IMR-90 (cell line): Measurements from ENCODE around the gene CCDC134.

Source experiments
- BHLHE40 ChIP-seq: fragments of 150-350 bp; IDR thresholded peaks from 2 replicates; pipeline ENCODE4 v1.6.1; 2016; ENCODE audit warnings: mild to moderate bottlenecking, low read depth, low read length
- CEBPB ChIP-seq: IDR thresholded peaks from 2 replicates; pipeline ENCODE4 v1.6.1; 2012; ENCODE audit warnings: low read depth, low read length, improper control_type of control experiment
- CHD1 ChIP-seq: IDR thresholded peaks from 2 replicates; pipeline ENCODE4 v1.6.1; 2012; ENCODE audit warnings: low read depth, low read length, improper control_type of control experiment
- FOS ChIP-seq: fragments of 150-350 bp; IDR thresholded peaks from 2 replicates; pipeline ENCODE4 v1.6.1; 2016; ENCODE audit warnings: low read depth, low read length
- MAFK ChIP-seq: IDR thresholded peaks from 2 replicates; pipeline ENCODE4 v1.6.1; 2012; ENCODE audit warnings: low read depth, low read length, improper control_type of control experiment
- MAZ ChIP-seq: IDR thresholded peaks from 2 replicates; pipeline ENCODE4 v1.6.1; 2012; ENCODE audit warnings: low read depth, mild to moderate bottlenecking, low read length, improper control_type of control experiment, moderate library complexity, borderline replicate concordance
- MXI1 ChIP-seq: IDR thresholded peaks from 2 replicates; pipeline ENCODE4 v1.6.1; 2012; ENCODE audit warnings: low read depth, mild to moderate bottlenecking, low read length, moderate library complexity, borderline replicate concordance
- NFE2L2 ChIP-seq: fragments of 150-350 bp; IDR thresholded peaks from 2 replicates; pipeline ENCODE4 v1.6.1; 2016; ENCODE audit warnings: low read depth, mild to moderate bottlenecking, low read length
- POLR2A ChIP-seq: IDR thresholded peaks from 2 replicates; pipeline ENCODE4 v1.6.1; 2012; ENCODE audit warnings: mild to moderate bottlenecking, low read depth, low read length
- RAD21 ChIP-seq: IDR thresholded peaks from 2 replicates; pipeline ENCODE4 v1.6.1; 2012; ENCODE audit warnings: low read length, improper control_type of control experiment
- RCOR1 ChIP-seq: IDR thresholded peaks from 2 replicates; pipeline ENCODE4 v1.6.1; 2012; ENCODE audit warnings: mild to moderate bottlenecking, low read length, improper control_type of control experiment; ENCODE audit not compliant: insufficient replicate concordance
- RFX5 ChIP-seq: IDR thresholded peaks from 2 replicates; pipeline ENCODE4 v1.8.0; 2012; ENCODE audit warnings: low read depth, mild to moderate bottlenecking, low read length, moderate library complexity
- SMC3 ChIP-seq: fragments of 150-350 bp; IDR thresholded peaks from 2 replicates; pipeline ENCODE4 v1.6.1; 2016; ENCODE audit warnings: low read depth, mild to moderate bottlenecking, antibody characterized with exemption, low read length, moderate library complexity
- TF ChIP-seq, protein P1 (sequence below): conservative IDR thresholded peaks from 2 replicates; pipeline ENCODE4 v1.5.1; 2012; ENCODE audit warnings: mild to moderate bottlenecking, low read depth, low read length, improper control_type of control experiment

DNA sequence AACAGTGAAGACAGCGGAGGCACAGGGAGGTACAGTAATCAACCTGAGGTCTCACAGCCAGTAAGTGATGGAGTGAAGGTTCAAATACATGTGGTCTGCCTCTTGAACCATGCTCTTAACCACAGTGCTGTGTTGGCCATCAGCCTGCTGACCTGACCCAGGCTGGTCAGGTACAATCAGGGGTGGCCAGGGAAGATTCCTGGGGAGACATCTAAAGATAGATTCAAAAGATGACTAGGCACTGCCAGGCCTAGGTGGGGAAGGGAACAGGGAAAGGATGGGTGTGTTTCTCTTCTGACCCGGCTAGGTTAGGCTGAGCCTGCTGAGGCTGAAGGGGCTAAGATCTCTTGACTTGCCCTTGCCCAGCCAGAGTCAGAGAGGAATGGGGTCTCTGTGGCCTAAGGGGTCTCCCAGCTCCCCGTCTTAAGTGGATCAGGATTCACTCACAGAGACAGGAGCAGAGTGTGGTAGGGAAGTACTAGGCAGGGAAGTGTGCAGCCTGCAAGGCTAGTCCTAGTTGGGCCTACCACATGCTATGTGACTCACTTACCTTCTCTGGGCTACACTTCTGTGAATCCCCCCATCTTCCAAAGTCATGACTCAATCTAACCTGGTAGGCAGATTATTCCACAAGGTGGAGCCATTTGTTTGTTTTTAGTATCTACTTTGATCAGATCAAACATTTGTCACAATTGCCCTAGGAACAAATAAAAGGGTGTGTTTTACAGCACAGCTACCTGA, 22.0 kb downstream of the CCDC134 start:
- TF ChIP-seq, protein P1, sequence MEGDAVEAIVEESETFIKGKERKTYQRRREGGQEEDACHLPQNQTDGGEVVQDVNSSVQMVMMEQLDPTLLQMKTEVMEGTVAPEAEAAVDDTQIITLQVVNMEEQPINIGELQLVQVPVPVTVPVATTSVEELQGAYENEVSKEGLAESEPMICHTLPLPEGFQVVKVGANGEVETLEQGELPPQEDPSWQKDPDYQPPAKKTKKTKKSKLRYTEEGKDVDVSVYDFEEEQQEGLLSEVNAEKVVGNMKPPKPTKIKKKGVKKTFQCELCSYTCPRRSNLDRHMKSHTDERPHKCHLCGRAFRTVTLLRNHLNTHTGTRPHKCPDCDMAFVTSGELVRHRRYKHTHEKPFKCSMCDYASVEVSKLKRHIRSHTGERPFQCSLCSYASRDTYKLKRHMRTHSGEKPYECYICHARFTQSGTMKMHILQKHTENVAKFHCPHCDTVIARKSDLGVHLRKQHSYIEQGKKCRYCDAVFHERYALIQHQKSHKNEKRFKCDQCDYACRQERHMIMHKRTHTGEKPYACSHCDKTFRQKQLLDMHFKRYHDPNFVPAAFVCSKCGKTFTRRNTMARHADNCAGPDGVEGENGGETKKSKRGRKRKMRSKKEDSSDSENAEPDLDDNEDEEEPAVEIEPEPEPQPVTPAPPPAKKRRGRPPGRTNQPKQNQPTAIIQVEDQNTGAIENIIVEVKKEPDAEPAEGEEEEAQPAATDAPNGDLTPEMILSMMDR: peak; percentile 64
- TF ChIP-seq SMC3 (peak; percentile 51; the same call in 1 of the 2 replicates), CEBPB (no peak), BHLHE40 (no peak), POLR2A (no peak), RAD21 (peak; percentile 50), CHD1 (no peak), FOS (peak; percentile 59), RFX5 (no peak), NFE2L2 (no peak), MAZ (no peak), MXI1 (no peak), MAFK (peak; percentile 11; the same call in 1 of the 2 replicates), RCOR1 (peak; percentile 22)
